ENCODE results near the gene OSBPL9. TPM values are rescaled to one million over a fixed set of nuclear protein-coding genes. Genes with fewer than 3 reads are reported as not detected.

OSBPL9 gene
- total and polyA plus RNA-seq, 2 experiments from 2014 or later = 82.7 to 102 TPM

- ATAC-seq (no peak), DNase-seq (ENCODE audit: low spot score) (no peak)
- Mint-ChIP-seq H3K36me3 (ENCODE audit: low read depth) (peaks cover 41% of the 10 kb centered on the region), H3K4me1 (no peaks in the 10 kb centered on the region), H3K4me3 (no peak overlapping the region), H3K9me3 (no peaks in the 10 kb centered on the region), H3K27ac (no peak overlapping the region), H3K27me3 (ENCODE audit: insufficient read depth, low read depth, poor library complexity) (no peaks in the 10 kb centered on the region)
- Histone ChIP-seq H3K27ac (ENCODE audit: low read depth) (no peak overlapping the region), H3K4me1 (ENCODE audit: insufficient read depth) (no peaks in the 10 kb centered on the region), H3K4me3 (no peak overlapping the region), H3K79me2 (replicated peaks; ENCODE audit: insufficient read depth) (no peaks in the 10 kb centered on the region), H3K4me2 (no peak overlapping the region), H3K36me3 (ENCODE audit: insufficient read depth) (peaks cover 24% of the 10 kb centered on the region; the same call in 1 of the 2 replicates), H4K20me1 (replicated peaks; ENCODE audit: insufficient read depth) (no peaks in the 10 kb centered on the region), H3K27me3 (ENCODE audit: insufficient read depth) (no peaks in the 10 kb centered on the region), H3F3A (replicated peaks; ENCODE audit: low read depth) (no peaks in the 10 kb centered on the region), H3K9me2 (ENCODE audit: insufficient read depth) (no peaks in the 10 kb centered on the region), H2AFZ (no peak overlapping the region)
- TF ChIP-seq CREB1 (CRISPR knock-in tag; IDR thresholded peaks at IDR 0.05; ENCODE audit: low read depth) = no peak
- TF ChIP-seq EZH2phosphoT487 (IDR thresholded peaks at IDR 0.05; ENCODE audit: unreplicated experiment) = no peak
- TF ChIP-seq POLR2AphosphoS5 (IDR thresholded peaks at IDR 0.05; ENCODE audit: low read depth) = no peak
- TF ChIP-seq REST (IDR thresholded peaks at IDR 0.05; ENCODE audit: unreplicated experiment) = no peak
- no peak for TF ChIP-seq JUNB (IDR thresholded peaks at IDR 0.05; ENCODE audit: unreplicated experiment)
- no peak for TF ChIP-seq ZNF462 (CRISPR knock-in tag; IDR thresholded peaks at IDR 0.05)
Observed at GRCh38 chr1:51833700-51834099, 216.8 kb downstream of the OSBPL9 start.
